Aortic smooth muscle cell (primary cell): Measurements from ENCODE around the gene LAMB4. TPM values are rescaled to one million over a fixed set of nuclear protein-coding genes. Genes with fewer than 3 reads are reported as not detected.

Source experiments
- total RNA-seq: library from RNA; depleted of rRNA; stranded (reverse); fragments of >200 nt; gene quantifications from 2 replicates; pipeline ENCODE4 v1.2.3, GENCODE V29; 2014

Gene LAMB4
- 0.13 and 0.25 TPM in 2 replicates for total RNA-seq

GRCh38 chr7:108130261-108130660 is at the start of gene LAMB4:
TSS of gene LAMB4 (minus strand) at chr7:108130361. CDS start at chr7:108123164, 7,197 bp downstream.

DNA sequence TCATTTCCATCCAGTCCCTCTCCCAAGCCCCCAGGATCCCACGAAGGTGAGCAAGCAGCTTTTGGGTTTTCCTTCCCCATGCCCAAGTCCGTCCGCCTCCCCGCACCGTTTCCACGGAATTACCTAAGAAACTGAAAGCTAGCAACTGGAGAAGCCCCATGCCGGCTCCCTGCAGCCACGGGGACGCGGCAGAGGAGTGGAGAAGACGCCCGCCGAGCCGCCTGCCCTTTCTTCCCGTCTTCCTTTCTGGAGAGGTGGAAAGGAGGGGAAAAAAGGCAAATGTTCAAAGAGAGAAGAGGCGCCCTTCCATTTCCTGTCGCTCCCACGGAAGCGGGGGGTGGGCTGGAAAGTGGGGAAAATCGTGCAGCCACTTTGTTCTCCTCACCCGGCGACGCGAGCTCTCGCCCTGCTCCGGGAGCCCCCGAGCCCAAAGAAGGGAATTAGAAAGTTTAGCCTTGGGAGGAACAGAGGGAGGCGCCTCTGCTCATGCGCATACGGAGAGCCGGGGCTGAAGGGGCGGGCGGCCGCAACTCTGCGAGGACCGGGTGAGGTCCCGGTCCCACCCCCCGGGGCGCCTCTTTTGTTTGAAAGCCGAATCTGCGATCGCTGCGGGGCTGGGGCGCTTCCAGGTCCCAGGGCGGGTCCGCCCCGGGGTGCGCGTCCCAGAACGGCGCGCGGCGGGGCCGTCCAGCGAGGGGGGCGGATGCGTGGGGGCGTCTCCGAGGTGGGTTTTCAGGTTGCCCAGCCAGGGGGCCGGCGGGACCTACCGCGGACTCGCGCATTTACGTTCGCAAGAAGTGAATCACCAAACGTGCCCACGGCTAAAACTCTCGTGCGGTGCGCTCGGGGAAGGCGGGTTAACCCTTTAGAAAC is 127.2 kb downstream of the LAMB4 start, which contains the start of gene LAMB1:
Gene LAMB1, minus strand, starts transcription at position 436 of the 873 bp plus-strand sequence. Its CDS starts 276 bp downstream, at position 160.

Other genes with a start within 250 kb of the LAMB4 start
- 57.5 and 66.0 TPM in 2 replicates for gene DLD, start 239.2 kb downstream of the LAMB4 start, total RNA-seq
- gene LAMB1, start 127.2 kb downstream of the LAMB4 start, total RNA-seq, result 549 and 614 TPM in 2 replicates